GM21737 (cell line): ENCODE measurements around the gene ATOH7.
"Not testable (repeated sequence)": the region's sequence is repeated elsewhere in the genome, so short reads cannot be mapped to it uniquely, and the experiment has no call there.

Source experiments
- ATAC-seq: cut with Tn5 transposase; IDR thresholded peaks from one replicate; pipeline ENCODE4 v1.9.1; 2021; ENCODE audit warnings: mild to moderate bottlenecking, moderate library complexity; ENCODE audit not compliant: unreplicated experiment

The ATOH7 gene

DNA sequence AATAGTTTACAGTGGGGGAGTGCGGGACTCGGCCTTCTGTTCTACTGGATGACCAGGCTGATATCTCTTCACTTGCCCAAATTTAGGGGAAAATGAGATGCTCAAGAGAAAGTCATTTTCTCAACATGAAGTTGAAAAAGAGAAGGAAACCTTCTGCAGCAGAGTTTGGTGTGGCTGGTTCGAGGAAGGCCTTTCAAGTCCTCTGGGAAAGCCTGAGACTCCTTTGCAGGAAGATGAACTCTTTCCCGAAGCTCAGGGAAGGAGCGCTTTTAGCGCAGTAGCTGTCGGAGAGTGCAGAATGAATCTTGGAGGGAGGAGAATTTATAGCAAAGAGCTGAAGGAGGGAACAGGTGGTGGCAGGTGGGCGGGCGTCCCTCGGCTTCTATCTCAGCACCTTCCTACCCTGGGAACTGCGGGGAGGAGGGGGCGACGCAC lies at the start of gene ATOH7:
Gene ATOH7, minus strand, starts transcription at position 297 of the 435 bp plus-strand sequence. CDS start 436 bp downstream, outside the sequence.
- no peak for ATAC-seq

GRCh38 chr10:68280758-68281157 lies 48.8 kb upstream of the ATOH7 start:
- no peak for ATAC-seq

DNA sequence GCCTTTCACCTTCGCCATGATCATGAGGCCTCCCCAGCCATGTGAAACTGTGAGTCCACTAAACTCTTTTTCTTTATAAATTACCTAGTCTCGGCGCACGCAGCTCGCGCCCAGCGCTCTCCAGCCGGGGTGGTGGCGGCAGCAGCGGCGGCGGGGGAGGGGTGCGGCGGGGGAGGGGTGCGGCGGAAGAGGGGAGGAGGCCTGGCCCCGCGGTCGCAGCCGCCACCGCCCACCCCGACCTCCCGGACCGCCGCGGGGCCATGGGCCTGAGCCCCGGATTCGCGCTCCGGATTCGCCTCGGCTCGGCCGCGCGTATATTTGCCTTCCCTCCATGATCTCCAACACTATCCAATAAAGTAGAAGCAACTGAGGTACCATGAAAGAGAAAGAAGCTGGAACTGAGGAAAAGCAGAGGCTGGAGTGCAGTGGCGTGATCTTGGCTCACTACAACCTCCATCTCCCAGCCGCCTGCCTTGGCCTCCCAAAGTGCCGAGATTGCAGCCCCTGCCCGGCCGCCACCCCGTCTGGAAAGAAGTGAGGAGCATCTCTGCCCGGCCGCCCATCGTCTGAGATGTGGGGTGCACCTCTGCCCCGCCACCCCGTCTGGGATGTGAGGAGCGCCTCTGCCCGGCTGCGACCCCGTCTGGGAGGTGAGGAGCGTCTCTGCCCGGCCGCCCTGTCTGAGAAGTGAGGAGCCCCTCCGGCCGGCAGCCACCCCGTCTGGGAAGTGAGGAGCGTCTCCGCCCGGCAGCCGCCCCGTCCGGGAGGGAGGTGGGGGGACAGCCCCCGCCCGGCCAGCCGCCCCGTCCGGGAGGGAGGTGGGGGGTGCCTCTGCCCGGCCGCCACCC lies 47.2 kb upstream of the ATOH7 start:
- ATAC-seq, result not testable (repeated sequence)

- not testable (repeated sequence) for ATAC-seq
Observed at GRCh38 chr10:68277814-68278213, 45.9 kb upstream of the ATOH7 start.

DNA sequence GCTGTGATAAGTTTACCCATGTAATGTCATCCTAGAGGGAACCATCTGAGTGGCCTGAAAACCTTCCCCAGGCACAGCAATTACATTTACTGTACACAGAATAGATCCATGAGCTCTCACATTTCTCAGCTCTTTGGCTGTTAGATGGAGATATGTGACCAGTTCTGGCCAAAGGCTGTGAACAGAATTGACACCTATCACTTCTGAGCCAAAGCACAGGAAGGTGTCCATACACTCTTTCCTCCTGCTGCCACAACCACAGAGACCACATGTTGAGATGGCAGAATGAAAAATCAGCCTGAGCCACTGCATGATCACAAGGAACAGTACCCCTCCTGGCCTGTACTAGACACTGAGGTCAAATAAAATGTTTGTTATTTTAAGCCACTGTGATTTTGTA lies 44.3 kb upstream of the ATOH7 start:
- ATAC-seq, result no peak

- no peak for ATAC-seq
Observed at GRCh38 chr10:68275600-68276126, 43.8 kb upstream of the ATOH7 start.

GRCh38 chr10:68272833-68273232 lies 40.9 kb upstream of the ATOH7 start:
- no peak for ATAC-seq

- ATAC-seq, result no peak
Observed at GRCh38 chr10:68271196-68271882, 39.4 kb upstream of the ATOH7 start.

- ATAC-seq, result no peak
Observed at GRCh38 chr10:68269562-68270290, 37.8 kb upstream of the ATOH7 start.

DNA sequence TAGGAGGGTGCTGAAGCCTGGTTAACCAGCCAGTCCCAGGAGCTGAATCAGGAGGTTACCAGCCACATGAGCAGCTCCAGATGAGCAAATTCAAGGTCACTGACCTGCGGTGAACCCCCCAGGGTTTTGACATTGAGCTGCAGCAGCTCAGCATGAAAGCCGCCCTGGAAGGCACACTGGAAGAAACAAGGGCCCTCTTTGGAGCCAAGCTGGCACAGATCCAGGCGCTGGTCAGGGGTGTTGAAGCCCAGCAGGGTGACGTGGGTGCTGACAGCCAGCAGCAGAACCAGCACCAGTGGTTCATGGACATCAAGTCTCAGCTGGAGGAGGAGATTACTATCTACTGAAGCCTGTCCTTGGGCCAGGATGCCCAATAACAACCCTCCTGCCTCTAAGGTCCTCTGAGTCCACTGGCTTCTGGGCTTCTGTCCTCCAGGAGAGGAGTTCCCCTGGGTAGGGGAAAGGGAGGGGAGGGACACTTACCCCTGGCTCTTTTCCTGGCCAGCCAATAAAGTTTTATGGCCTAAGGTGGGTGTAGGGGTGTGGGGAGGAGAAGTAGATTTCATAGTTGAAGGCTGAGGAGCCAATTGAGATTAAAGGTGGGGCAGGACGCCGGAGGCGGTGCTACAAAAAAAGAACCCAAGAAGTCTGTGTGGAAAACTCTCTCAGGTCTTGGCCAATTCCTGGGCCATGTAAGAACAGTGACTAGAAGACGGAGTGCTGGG lies 29.4 kb upstream of the ATOH7 start:
- no peak for ATAC-seq

DNA sequence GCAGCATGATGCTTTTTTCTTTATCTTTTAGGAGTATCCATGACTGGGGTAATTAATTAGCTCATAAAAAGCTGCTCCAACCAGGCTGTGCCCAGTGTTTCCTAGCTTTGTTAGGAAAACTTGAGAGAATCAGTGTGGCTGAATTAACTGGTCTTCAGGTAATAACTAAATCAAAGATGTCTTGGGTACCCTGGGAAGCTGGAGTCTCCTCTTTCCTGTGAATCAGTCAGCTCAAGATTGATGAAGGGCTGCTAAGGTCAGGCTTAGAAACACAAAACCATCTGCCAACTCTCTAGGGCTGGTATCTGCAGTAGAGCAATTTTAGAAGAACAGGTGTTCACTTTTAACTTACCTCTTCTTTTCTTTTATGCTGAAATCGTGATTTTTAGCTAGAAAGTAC lies 21.4 kb upstream of the ATOH7 start:
- no peak for ATAC-seq

DNA sequence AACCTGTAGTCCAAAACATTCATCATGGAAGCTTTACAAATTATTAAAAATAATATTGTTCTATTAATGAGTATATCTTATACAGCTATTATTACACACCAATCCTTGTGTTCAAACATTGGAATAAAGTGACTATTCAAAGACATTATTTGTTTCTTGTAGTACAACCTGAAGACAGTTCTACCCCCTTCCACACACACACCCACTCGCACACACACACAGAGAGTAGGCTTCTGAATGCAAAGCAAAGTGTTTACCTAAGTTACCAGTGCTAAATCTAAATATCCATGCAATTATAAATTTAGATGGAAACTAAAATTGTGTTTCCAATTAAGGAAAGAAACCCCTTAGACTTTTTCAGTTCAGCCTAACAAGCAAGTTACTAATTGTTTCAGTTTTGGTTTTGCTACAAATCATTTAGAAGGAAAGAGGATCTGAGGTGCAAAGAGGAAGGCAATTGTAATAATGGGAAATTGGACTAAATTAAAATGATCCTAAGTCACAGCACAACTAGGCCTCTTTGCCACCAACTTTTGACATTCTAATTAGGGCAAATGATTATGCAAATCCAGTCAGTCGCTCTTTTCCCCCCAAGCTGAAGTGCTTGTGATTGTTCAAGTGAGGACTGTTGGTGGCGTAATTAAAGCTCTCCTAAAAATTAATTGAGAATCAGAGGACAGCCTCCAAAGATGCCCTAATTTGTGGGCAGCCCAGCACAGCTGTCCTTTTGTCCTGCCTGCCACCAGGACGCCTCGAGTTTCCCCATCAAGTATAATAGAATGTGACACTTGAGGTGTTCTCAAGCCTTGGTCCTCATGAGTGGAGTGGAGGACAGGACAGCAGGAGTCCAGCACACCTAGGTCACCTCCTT lies 19.9 kb upstream of the ATOH7 start:
- no peak for ATAC-seq

- ATAC-seq, result no peak
Observed at GRCh38 chr10:68251151-68251550, 19.2 kb upstream of the ATOH7 start.

- no peak for ATAC-seq
Observed at GRCh38 chr10:68249297-68249696, 17.4 kb upstream of the ATOH7 start.

DNA sequence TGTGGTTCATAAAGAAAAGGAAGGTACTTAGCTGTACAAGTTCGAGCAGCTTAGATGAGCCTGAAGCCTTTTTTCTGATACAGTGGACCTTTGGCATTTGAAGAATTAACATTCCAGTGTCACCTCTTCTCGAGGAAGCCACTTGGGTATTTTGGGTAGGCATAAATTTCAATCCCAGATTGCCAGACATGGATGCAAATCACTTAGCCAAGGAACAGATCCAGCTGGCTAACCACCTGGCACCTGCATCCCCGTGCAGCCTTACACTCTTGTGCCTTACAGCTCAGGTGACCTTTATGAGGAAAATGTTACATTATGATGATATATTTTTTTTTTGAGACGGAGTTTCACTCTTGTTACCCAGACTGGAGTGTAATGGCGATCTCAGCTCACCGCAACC lies 16.0 kb upstream of the ATOH7 start:
- no peak for ATAC-seq

DNA sequence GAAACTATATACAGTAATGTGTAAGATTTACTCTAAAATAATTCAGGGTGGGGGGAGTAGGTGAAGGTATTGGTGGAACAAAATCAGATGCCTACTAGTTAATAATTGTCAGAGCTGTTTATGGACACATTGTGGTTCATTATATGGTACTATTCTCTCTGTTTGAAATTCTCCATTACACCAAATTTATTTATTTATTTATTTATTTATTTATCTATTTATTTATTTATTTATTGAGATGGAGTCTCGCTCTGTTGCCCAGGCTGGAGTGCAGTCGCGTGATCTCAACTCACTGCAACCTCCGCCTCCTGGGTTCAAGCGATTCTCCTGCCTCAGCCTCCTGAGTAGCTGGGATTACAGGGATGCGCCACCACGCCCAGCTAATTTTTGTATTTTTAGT lies 14.5 kb upstream of the ATOH7 start:
- ATAC-seq, result not testable (repeated sequence)

- no peak for ATAC-seq
Observed at GRCh38 chr10:68242051-68242450, 10.1 kb upstream of the ATOH7 start.

DNA sequence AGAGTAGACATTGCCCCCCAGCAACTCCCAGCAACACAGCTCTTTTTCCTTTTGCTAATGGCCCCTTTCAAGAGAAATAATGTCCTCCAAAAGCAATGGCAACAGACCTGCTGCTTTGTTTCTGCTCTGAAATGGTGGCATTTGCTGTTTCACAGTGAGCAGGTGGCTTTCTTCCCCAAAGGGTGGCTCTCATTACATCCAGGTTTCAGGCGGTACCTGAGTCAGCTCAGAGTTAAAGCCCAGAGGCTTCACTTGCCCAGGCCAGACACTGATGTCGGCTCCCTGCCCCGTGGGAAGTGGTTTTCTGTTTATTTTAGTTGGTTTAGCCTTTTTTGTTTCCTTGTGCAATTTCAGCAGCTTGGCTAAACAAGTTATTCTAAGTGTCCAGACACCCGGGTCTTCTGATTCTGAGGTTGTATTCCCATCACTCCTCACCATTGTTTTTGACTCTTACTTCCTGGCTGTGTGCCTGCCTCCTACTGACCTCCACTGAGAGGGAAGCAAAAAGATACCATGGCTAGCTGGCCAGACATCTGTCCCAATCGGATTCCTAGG lies 7.8 kb upstream of the ATOH7 start:
- no peak for ATAC-seq

DNA sequence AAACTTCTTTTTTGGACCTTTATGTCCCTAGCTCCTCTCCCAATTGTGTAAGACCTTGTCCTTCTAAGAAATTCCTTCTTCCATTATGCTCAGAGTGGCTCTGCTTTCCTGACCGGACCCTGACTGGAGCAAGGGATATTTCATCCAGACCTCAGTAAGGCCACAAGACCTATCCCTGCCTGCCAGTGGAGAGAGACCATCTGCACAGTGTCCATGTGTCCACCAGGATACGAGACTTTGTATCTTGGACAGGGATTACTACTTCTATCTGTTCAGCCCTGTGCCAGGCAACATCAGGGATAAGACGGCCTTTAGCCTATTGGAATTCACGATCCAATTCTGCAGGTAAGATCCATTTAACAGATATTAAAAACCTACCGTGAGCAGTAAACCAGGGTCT lies 7.2 kb upstream of the ATOH7 start:
- ATAC-seq, result no peak
